ENCODE measurements around the gene C1orf56. TPM values are rescaled to one million over a fixed set of nuclear protein-coding genes. Genes with fewer than 3 reads are reported as not detected.

C1orf56 gene
- polyA plus RNA-seq, 1 donor from 2014 or later, result 0.87 TPM

GRCh38 chr1:151049458-151049857 is 1.9 kb downstream of the C1orf56 start:
- no peaks in the 10 kb centered on the region for H3K27me3 ChIP-seq (ENCODE audit: insufficient read depth, low read depth, low read length)
- H4K20me1 ChIP-seq (ENCODE audit: insufficient read depth), result no peaks in the 10 kb centered on the region
- H3K9me2 ChIP-seq (ENCODE audit: insufficient read depth, low read length), result no peaks in the 10 kb centered on the region
- H3K4me3 ChIP-seq (ENCODE audit: low read length), result peak overlapping the region; percentile 14
- no peaks in the 10 kb centered on the region for H3K36me3 ChIP-seq (ENCODE audit: insufficient read depth, low read length)
- H3K79me2 ChIP-seq (replicated peaks; ENCODE audit: insufficient read depth, low read length), result no peaks in the 10 kb centered on the region
- no peak overlapping the region for H3K9ac ChIP-seq (ENCODE audit: low read length)
- H3K9me3 ChIP-seq (ENCODE audit: low read length), result no peaks in the 10 kb centered on the region
- H2AFZ ChIP-seq (ENCODE audit: low read depth, low read length), result no peak overlapping the region
- H3K4me2 ChIP-seq (ENCODE audit: low read length), result no peak overlapping the region
- no peaks in the 10 kb centered on the region for H3F3A ChIP-seq (ENCODE audit: insufficient read depth, low read length, poor library complexity, severe bottlenecking)
- no peak overlapping the region for H3K27ac ChIP-seq (ENCODE audit: low read length)
- TF ChIP-seq POLR2AphosphoS5 (IDR thresholded peaks at IDR 0.05) (no peak), RAD21 (conservative IDR thresholded peaks at IDR 0.05) (no peak), CTCF (IDR thresholded peaks at IDR 0.05; ENCODE audit: poor library complexity, severe bottlenecking) (no peak), MXI1 (conservative IDR thresholded peaks at IDR 0.05; ENCODE audit: poor library complexity, severe bottlenecking) (no peak), EP300 (conservative IDR thresholded peaks at IDR 0.05; ENCODE audit: poor library complexity, severe bottlenecking) (no peak), TAF1 (IDR thresholded peaks at IDR 0.05; ENCODE audit: low read depth) (no peak)
- TF ChIP-seq, protein P1, sequence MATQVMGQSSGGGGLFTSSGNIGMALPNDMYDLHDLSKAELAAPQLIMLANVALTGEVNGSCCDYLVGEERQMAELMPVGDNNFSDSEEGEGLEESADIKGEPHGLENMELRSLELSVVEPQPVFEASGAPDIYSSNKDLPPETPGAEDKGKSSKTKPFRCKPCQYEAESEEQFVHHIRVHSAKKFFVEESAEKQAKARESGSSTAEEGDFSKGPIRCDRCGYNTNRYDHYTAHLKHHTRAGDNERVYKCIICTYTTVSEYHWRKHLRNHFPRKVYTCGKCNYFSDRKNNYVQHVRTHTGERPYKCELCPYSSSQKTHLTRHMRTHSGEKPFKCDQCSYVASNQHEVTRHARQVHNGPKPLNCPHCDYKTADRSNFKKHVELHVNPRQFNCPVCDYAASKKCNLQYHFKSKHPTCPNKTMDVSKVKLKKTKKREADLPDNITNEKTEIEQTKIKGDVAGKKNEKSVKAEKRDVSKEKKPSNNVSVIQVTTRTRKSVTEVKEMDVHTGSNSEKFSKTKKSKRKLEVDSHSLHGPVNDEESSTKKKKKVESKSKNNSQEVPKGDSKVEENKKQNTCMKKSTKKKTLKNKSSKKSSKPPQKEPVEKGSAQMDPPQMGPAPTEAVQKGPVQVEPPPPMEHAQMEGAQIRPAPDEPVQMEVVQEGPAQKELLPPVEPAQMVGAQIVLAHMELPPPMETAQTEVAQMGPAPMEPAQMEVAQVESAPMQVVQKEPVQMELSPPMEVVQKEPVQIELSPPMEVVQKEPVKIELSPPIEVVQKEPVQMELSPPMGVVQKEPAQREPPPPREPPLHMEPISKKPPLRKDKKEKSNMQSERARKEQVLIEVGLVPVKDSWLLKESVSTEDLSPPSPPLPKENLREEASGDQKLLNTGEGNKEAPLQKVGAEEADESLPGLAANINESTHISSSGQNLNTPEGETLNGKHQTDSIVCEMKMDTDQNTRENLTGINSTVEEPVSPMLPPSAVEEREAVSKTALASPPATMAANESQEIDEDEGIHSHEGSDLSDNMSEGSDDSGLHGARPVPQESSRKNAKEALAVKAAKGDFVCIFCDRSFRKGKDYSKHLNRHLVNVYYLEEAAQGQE (IDR thresholded peaks at IDR 0.05; ENCODE audit: borderline replicate concordance), result no peak

GRCh38 chr1:151050051-151050688 is 2.6 kb downstream of the C1orf56 start:
- Histone ChIP-seq H3K27ac (ENCODE audit: low read length) (no peak overlapping the region), H3K9ac (ENCODE audit: low read length) (no peak overlapping the region), H3K4me3 (ENCODE audit: low read length) (peak overlapping the region; percentile 14)

More at GRCh38 chr1:151050051-151050688, 2.6 kb downstream of the C1orf56 start:
- Histone ChIP-seq H3K79me2 (replicated peaks; ENCODE audit: insufficient read depth, low read length) (no peaks in the 10 kb centered on the region), H3K36me3 (ENCODE audit: insufficient read depth, low read length) (no peaks in the 10 kb centered on the region), H3K27me3 (ENCODE audit: insufficient read depth, low read depth, low read length) (no peaks in the 10 kb centered on the region), H2AFZ (ENCODE audit: low read depth, low read length) (no peak overlapping the region), H3K4me2 (ENCODE audit: low read length) (no peak overlapping the region), H3F3A (ENCODE audit: insufficient read depth, low read length, poor library complexity, severe bottlenecking) (no peaks in the 10 kb centered on the region), H3K9me2 (ENCODE audit: insufficient read depth, low read length) (no peaks in the 10 kb centered on the region), H4K20me1 (ENCODE audit: insufficient read depth) (no peaks in the 10 kb centered on the region), H3K9me3 (ENCODE audit: low read length) (no peaks in the 10 kb centered on the region)
- TF ChIP-seq RAD21 (conservative IDR thresholded peaks at IDR 0.05) (no peak), POLR2AphosphoS5 (IDR thresholded peaks at IDR 0.05) (no peak), TAF1 (IDR thresholded peaks at IDR 0.05; ENCODE audit: low read depth) (no peak), CTCF (IDR thresholded peaks at IDR 0.05; ENCODE audit: poor library complexity, severe bottlenecking) (no peak), SMC3 (conservative IDR thresholded peaks at IDR 0.05; ENCODE audit: poor library complexity) (no peak)
- TF ChIP-seq, protein P1 (IDR thresholded peaks at IDR 0.05; ENCODE audit: borderline replicate concordance), result no peak
